ACHN (cell line): ENCODE measurements around the gene ATG5.
A peak's percentile ranks its signal among the peaks of the same experiment; 100 is the strongest.

Experiments
- DNase-seq: peaks from one replicate; pipeline ENCODE4 v3.0.0-alpha.2; 2015
- in situ Hi-C: cut with HindIII; loops from 2 replicates; pipeline ENCODE4 v1.10.0; 2017; ENCODE audit warnings: low sequenced_read_pairs, low pct_ligation_motif_present, low pct_unique_long_range_greater_than_20kb

ATG5 gene

GRCh38 chr6:106149472-106150069 is 176.0 kb downstream of the ATG5 start:
- in situ Hi-C loops, result no loop called here
- DNase-seq, result no peak

GRCh38 chr6:106147476-106147875 is 178.1 kb downstream of the ATG5 start:
- in situ Hi-C loops, result no loop called here
- DNase-seq, result no peak

GRCh38 chr6:106146852-106147351 is 178.7 kb downstream of the ATG5 start:
- DNase-seq, result peak; percentile 40
- in situ Hi-C loops, result no loop called here

- in situ Hi-C loops, result no loop called here
- no peak for DNase-seq
Observed at GRCh38 chr6:106145741-106146227, 179.8 kb downstream of the ATG5 start.

GRCh38 chr6:106145144-106145543 is 180.4 kb downstream of the ATG5 start:
- DNase-seq, result no peak
- in situ Hi-C loops, result no loop called here

- DNase-seq, result no peak
- in situ Hi-C loops, result no loop called here
Observed at GRCh38 chr6:106143665-106144064, 181.9 kb downstream of the ATG5 start.

GRCh38 chr6:106142876-106143431 is 182.6 kb downstream of the ATG5 start:
- in situ Hi-C loops, result no loop called here
- DNase-seq, result no peak

- in situ Hi-C loops, result no loop called here
- DNase-seq, result no peak
Observed at GRCh38 chr6:106141441-106142237, 183.9 kb downstream of the ATG5 start.

GRCh38 chr6:106138151-106138550 is 187.4 kb downstream of the ATG5 start:
- no peak for DNase-seq
- in situ Hi-C loops, result no loop called here

- in situ Hi-C loops, result no loop called here
- DNase-seq, result no peak
Observed at GRCh38 chr6:106136845-106137244, 188.7 kb downstream of the ATG5 start.

- in situ Hi-C loops, result no loop called here
- no peak for DNase-seq
Observed at GRCh38 chr6:106135911-106136571, 189.5 kb downstream of the ATG5 start.

GRCh38 chr6:106134906-106135634 is 190.5 kb downstream of the ATG5 start:
- in situ Hi-C loops, result no loop called here
- DNase-seq, result peak; percentile 25
